ENCODE measurements around the gene IGFALS.
A peak's percentile ranks its signal among the peaks of the same experiment; 100 is the strongest.

IGFALS gene

GRCh38 chr16:1749152-1750117, 44.1 kb downstream of the IGFALS start:
- H3K4me3 Mint-ChIP-seq, result no peak overlapping the region
- no peak overlapping the region for H3K27ac Mint-ChIP-seq
- H3K36me3 Mint-ChIP-seq (ENCODE audit: low read depth), result peaks cover 21% of the 10 kb centered on the region
- no peak for DNase-seq
- H3K9me3 Mint-ChIP-seq, result no peaks in the 10 kb centered on the region
- H3K27me3 Mint-ChIP-seq (ENCODE audit: low read depth, poor library complexity), result no peaks in the 10 kb centered on the region
- TF ChIP-seq, protein P1, sequence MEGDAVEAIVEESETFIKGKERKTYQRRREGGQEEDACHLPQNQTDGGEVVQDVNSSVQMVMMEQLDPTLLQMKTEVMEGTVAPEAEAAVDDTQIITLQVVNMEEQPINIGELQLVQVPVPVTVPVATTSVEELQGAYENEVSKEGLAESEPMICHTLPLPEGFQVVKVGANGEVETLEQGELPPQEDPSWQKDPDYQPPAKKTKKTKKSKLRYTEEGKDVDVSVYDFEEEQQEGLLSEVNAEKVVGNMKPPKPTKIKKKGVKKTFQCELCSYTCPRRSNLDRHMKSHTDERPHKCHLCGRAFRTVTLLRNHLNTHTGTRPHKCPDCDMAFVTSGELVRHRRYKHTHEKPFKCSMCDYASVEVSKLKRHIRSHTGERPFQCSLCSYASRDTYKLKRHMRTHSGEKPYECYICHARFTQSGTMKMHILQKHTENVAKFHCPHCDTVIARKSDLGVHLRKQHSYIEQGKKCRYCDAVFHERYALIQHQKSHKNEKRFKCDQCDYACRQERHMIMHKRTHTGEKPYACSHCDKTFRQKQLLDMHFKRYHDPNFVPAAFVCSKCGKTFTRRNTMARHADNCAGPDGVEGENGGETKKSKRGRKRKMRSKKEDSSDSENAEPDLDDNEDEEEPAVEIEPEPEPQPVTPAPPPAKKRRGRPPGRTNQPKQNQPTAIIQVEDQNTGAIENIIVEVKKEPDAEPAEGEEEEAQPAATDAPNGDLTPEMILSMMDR (IDR thresholded peaks at IDR 0.05), result no peak
- no peaks in the 10 kb centered on the region for H3K4me1 Mint-ChIP-seq

- no peak for DNase-seq
- H3K27me3 Mint-ChIP-seq (ENCODE audit: low read depth, poor library complexity), result no peaks in the 10 kb centered on the region
Measured at GRCh38 chr16:1747934-1748333, 45.6 kb downstream of the IGFALS start.

GRCh38 chr16:1746693-1747195, 46.8 kb downstream of the IGFALS start:
- Mint-ChIP-seq H3K9me3 (no peaks in the 10 kb centered on the region), H3K36me3 (ENCODE audit: low read depth) (peaks cover 12% of the 10 kb centered on the region), H3K27ac (no peak overlapping the region), H3K4me3 (no peak overlapping the region), H3K27me3 (ENCODE audit: low read depth, poor library complexity) (no peaks in the 10 kb centered on the region), H3K4me1 (no peaks in the 10 kb centered on the region)
- DNase-seq, result no peak
- TF ChIP-seq, protein P1 (IDR thresholded peaks at IDR 0.05), result no peak

More at GRCh38 chr16:1747934-1748333, 45.6 kb downstream of the IGFALS start:
- Mint-ChIP-seq H3K4me1 (no peaks in the 10 kb centered on the region), H3K9me3 (no peaks in the 10 kb centered on the region), H3K4me3 (no peak overlapping the region), H3K36me3 (ENCODE audit: low read depth) (peaks cover 20% of the 10 kb centered on the region), H3K27ac (no peak overlapping the region)
- TF ChIP-seq, protein P1 (IDR thresholded peaks at IDR 0.05), result no peak

- DNase-seq, result no peak
- Mint-ChIP-seq H3K36me3 (ENCODE audit: low read depth) (peaks cover 11% of the 10 kb centered on the region), H3K4me1 (no peaks in the 10 kb centered on the region), H3K27ac (peak overlapping the region; percentile 51), H3K27me3 (ENCODE audit: low read depth, poor library complexity) (no peaks in the 10 kb centered on the region), H3K4me3 (no peak overlapping the region), H3K9me3 (no peaks in the 10 kb centered on the region)
- TF ChIP-seq, protein P1 (IDR thresholded peaks at IDR 0.05), result no peak
Measured at GRCh38 chr16:1745900-1746692, 47.4 kb downstream of the IGFALS start.

- Mint-ChIP-seq H3K4me3 (no peak overlapping the region), H3K27me3 (ENCODE audit: low read depth, poor library complexity) (no peaks in the 10 kb centered on the region), H3K36me3 (ENCODE audit: low read depth) (peaks cover 11% of the 10 kb centered on the region), H3K4me1 (no peaks in the 10 kb centered on the region), H3K27ac (peak overlapping the region; percentile 51), H3K9me3 (no peaks in the 10 kb centered on the region)
- no peak for DNase-seq
- TF ChIP-seq, protein P1 (IDR thresholded peaks at IDR 0.05), result no peak
Measured at GRCh38 chr16:1745181-1745899, 48.2 kb downstream of the IGFALS start.
